ENCODE results near the gene FLNA. TPM values are rescaled to one million over a fixed set of nuclear protein-coding genes. Genes with fewer than 3 reads are reported as not detected.
A peak's percentile ranks its signal among the peaks of the same experiment; 100 is the strongest.
"Not testable (repeated sequence)": the region's sequence is repeated elsewhere in the genome, so short reads cannot be mapped to it uniquely, and the experiment has no call there.

FLNA gene
- total RNA-seq, 1 donor from 2014 or later: 824 TPM

DNA sequence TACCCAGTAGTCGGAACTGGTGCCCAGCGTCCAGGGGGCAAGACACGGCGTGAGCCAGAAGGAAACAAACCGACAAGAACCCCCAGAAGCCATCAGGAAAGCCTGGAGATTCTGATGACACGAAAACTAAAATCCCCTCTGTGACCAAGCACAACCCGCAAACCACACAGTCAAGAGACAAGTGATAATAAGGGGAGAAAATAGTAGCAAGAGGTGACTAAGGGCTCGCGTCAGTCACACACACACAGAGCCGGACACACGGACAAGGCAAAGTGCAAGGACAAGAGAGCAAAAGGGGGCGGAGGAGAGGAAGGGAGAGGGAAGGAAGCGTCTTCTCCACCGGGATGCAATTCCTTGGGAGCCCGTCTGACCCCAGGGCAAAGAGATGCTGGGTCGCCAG, 14.2 kb upstream of the FLNA start:
- H3K9me3 Mint-ChIP-seq; H3K4me3 Mint-ChIP-seq; H3K27ac Mint-ChIP-seq; H3K36me3 Mint-ChIP-seq (ENCODE audit: low read depth); DNase-seq; intact Hi-C loops (cut with micrococcal nuclease); H3K4me1 Mint-ChIP-seq; H3K27me3 Mint-ChIP-seq: not testable (repeated sequence)

DNA sequence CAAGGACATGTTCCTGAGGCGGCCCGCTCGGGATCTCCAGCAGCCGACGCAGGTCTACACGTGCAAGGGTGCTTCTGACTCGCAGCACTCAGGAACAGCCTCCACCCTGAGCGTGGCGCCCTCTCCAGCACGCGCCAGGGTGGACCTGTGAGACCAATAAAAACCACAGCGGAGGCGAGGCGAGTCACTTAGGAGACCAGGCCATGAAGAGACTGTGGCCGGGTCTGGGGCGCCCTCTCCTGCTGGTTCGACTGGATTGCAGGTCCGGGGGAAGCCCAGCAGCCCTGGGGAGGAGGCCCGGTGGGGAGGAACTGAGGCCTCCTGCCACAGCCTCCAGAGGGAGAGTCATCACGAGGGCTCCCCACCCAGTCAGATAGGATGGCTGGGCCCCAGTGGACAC, 13.7 kb upstream of the FLNA start:
- H3K27ac Mint-ChIP-seq; H3K27me3 Mint-ChIP-seq; DNase-seq; H3K36me3 Mint-ChIP-seq (ENCODE audit: low read depth); H3K4me1 Mint-ChIP-seq; H3K9me3 Mint-ChIP-seq; intact Hi-C loops (cut with micrococcal nuclease); H3K4me3 Mint-ChIP-seq: not testable (repeated sequence)

DNA sequence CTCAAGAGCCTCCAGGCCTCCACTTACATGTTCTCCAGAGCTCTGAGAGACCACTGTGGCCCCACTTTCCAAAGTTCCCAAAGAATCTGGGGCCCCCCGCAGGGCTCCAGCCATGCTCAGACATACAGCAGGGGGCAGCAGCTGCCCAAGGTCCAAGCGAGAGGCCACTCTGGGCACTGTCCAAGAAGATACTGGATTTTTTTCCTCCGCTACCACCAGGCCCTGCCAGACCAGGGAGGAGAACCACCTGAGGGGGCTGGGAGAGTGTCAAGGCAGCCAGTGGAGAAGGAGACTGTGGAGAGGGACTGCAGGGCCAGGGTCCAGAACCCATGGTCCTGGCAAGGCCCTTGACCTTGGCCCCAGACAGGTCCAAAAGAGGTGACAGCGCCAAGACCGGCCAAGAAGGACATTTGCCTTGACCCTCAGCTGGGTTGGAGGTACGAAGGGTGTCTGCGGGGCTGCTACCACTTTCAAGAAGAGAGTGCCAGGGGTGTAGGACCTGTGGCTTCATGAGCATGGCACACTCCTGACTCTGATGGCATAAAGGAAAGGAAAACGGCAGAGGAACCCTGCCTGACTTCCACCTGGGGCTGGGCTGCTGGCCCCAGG, 10.0 kb upstream of the FLNA start:
- intact Hi-C loops (cut with micrococcal nuclease): no loop called here
- H3K9me3 Mint-ChIP-seq: no peaks in the 10 kb centered on the region
- no peak for DNase-seq
- H3K27me3 Mint-ChIP-seq: no peaks in the 10 kb centered on the region
- peaks cover 10% of the 10 kb centered on the region for H3K4me1 Mint-ChIP-seq
- H3K4me3 Mint-ChIP-seq: no peak overlapping the region
- H3K36me3 Mint-ChIP-seq (ENCODE audit: low read depth): peaks cover 15% of the 10 kb centered on the region
- H3K27ac Mint-ChIP-seq: no peak overlapping the region

DNA sequence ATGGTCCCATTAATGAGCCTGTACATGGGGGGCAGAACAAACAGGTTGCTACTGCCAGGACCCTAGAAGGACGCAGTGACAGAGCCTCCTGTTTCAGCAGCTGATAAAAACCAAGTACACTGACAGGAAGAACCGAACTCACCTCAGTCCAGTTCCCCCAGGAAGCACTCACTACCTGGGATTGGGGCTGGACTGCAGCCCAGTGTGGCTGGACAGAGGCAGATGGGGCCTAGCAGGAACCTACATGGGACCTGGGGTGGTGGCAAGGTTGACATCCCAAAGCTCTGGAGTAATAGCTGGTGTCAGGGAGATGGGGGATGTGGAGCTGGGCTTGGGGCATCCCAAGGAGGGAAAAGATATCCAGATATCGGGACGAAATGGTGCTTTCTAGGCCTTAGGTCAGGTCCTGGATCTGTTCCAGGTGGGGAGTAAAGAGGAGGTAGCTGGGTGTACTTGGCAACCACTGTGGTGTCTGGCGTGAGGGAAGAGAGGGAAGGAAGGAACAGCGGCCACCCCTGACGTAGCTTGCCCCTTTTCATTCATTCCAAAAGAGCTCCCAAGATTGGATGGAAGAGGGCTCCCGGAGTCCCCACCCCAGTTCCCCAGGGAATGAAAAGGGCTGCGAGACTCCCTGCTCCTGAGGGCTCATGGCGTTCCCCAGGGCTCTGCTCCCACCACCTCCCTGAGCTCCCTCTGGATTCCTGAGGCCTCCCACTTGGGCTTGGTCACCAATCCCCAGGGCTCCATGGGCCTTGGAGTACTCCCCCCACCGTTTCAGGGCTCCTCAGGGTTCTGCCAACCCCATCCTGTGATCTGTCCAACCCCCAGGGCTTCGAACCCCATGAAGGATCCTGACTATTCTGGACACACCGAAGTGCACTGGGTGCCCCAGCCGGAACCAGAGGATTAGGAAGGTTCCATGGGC, 9.2 kb upstream of the FLNA start:
- no peak for DNase-seq
- intact Hi-C loops (cut with micrococcal nuclease): no loop called here
- peaks cover 15% of the 10 kb centered on the region for H3K36me3 Mint-ChIP-seq (ENCODE audit: low read depth)

DNA sequence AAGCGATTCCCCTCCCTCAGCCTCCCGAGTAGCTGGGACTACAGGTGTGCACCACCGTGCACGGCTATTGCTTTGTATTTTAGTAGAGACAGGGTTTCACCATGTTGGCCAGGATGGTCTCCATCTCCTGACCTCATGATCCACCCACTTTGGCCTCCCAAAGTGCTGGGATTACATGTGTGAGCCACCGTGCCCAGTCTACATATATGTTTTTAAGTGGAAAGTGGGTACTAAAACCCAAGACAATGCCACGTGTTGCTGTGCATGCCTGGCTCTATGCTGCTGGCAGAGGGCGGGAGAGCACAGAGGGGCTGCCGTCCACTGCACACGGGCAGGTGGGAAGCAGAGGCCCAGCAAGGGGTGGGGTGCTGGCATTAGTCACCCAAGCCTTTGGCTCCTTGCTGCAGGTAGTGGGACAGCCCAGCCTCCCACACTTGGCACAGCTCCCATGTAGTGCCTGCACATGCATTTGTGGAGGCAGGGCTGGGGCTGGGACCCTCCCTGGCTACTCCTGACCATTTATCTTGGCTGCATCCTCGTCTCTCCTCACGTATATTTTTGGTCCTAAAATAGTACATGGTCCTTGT, 8.1 kb upstream of the FLNA start:
- Mint-ChIP-seq H3K4me3 (no peak overlapping the region), H3K9me3 (no peaks in the 10 kb centered on the region), H3K27me3 (no peaks in the 10 kb centered on the region), H3K4me1 (peaks cover 10% of the 10 kb centered on the region), H3K36me3 (ENCODE audit: low read depth) (peaks cover 15% of the 10 kb centered on the region), H3K27ac (no peak overlapping the region)
- intact Hi-C loops (cut with micrococcal nuclease): no loop called here
- no peak for DNase-seq

More for the DNA sequence above, 9.2 kb upstream of the FLNA start:
- H3K4me1 Mint-ChIP-seq: peaks cover 10% of the 10 kb centered on the region
- H3K27ac Mint-ChIP-seq: no peak overlapping the region
- no peaks in the 10 kb centered on the region for H3K9me3 Mint-ChIP-seq
- H3K27me3 Mint-ChIP-seq: no peaks in the 10 kb centered on the region
- H3K4me3 Mint-ChIP-seq: no peak overlapping the region

DNA sequence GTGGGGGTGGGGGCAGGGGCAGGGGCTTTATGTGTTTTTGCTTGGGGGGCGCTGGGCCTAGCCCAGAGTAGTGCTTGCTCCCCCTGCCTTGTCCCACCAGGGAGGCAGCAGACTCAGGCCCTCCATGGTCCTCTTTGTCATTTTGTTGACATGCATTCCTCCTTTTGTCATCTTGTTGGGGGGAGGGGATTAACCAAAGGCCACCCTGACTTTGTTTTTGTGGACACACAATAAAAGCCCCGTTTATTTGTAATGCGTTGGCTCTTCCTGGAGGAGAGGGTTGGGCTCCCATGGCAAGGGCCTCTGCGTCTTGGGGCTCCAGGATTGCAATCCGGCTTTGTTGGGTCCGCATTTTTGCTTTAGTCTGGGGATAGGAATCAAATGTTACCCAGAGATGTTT, 6.8 kb upstream of the FLNA start:
- Mint-ChIP-seq H3K36me3 (ENCODE audit: low read depth) (peaks cover 15% of the 10 kb centered on the region), H3K4me3 (no peak overlapping the region), H3K9me3 (no peaks in the 10 kb centered on the region), H3K27ac (no peak overlapping the region), H3K27me3 (no peaks in the 10 kb centered on the region), H3K4me1 (peaks cover 14% of the 10 kb centered on the region)
- intact Hi-C loops (cut with micrococcal nuclease): no loop called here
- no peak for DNase-seq

DNA sequence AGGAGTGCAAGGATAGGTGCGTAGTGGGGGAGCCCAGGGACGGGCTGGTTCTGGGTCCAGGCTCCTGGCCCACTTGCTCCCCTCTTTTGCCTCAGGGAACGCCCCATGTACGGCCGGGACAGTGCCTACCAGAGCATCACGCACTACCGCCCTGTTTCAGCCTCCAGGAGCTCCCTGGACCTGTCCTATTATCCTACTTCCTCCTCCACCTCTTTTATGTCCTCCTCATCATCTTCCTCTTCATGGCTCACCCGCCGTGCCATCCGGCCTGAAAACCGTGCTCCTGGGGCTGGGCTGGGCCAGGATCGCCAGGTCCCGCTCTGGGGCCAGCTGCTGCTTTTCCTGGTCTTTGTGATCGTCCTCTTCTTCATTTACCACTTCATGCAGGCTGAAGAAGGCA, 6.4 kb upstream of the FLNA start:
- Mint-ChIP-seq H3K27me3 (no peaks in the 10 kb centered on the region), H3K36me3 (ENCODE audit: low read depth) (peaks cover 15% of the 10 kb centered on the region), H3K4me1 (peaks cover 14% of the 10 kb centered on the region), H3K4me3 (peak overlapping the region; percentile 88), H3K9me3 (no peaks in the 10 kb centered on the region), H3K27ac (peak overlapping the region; percentile 40)
- no peak for DNase-seq
- intact Hi-C loops (cut with micrococcal nuclease): no loop called here

DNA sequence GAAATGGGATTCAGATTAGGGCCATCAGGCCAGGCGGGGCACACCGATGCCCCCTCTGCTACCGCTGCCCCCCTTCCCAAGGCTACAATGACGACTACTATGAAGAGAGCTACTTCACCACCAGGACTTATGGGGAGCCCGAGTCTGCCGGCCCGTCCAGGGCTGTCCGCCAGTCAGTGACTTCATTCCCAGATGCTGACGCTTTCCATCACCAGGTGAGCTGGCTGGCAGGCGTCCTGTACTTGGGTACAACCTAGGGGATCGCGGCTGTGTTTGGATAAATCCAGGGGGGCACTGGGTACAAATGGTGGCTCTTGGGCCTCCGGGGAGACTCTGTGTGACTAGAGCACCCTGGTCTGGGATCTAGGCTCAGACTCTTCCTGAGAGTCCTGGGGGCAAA, 5.7 kb upstream of the FLNA start:
- Mint-ChIP-seq H3K27me3 (no peaks in the 10 kb centered on the region), H3K4me1 (peaks cover 14% of the 10 kb centered on the region), H3K4me3 (peak overlapping the region; percentile 88), H3K27ac (peak overlapping the region; percentile 84), H3K9me3 (no peaks in the 10 kb centered on the region), H3K36me3 (ENCODE audit: low read depth) (peaks cover 15% of the 10 kb centered on the region)
- DNase-seq: no peak
- intact Hi-C loops (cut with micrococcal nuclease): no loop called here

DNA sequence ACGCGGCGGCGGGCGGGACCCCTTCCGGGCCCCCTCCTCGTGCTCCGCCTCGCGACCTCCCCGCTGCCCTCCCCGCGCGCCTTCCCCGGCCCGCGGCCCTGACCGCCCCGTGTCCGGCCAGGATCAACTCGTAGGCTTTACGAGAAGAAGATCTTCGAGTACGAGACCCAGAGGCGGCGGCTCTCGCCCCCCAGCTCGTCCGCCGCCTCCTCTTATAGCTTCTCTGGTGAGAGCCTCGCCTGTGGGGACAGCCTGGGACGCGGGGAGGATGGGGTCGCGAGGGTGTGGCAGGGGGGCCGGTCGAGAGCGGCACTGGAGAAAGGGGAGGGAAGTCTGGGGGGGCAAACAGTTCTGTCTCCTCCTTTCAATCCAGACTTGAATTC, 5.1 kb upstream of the FLNA start:
- H3K4me1 Mint-ChIP-seq: peaks cover 14% of the 10 kb centered on the region
- no peak for DNase-seq
- H3K27me3 Mint-ChIP-seq: no peaks in the 10 kb centered on the region
- H3K27ac Mint-ChIP-seq: peak overlapping the region; percentile 84
- peak overlapping the region; percentile 88 for H3K4me3 Mint-ChIP-seq
- no peaks in the 10 kb centered on the region for H3K9me3 Mint-ChIP-seq
- intact Hi-C loops (cut with micrococcal nuclease): loop anchor here (5.0 to 10.0 kb wide), 3 partner anchors 98 to 645 kb away; partner anchors contain the start of genes F8, FAM3A, FUNDC2 and LAGE3
- peaks cover 15% of the 10 kb centered on the region for H3K36me3 Mint-ChIP-seq (ENCODE audit: low read depth)

DNA sequence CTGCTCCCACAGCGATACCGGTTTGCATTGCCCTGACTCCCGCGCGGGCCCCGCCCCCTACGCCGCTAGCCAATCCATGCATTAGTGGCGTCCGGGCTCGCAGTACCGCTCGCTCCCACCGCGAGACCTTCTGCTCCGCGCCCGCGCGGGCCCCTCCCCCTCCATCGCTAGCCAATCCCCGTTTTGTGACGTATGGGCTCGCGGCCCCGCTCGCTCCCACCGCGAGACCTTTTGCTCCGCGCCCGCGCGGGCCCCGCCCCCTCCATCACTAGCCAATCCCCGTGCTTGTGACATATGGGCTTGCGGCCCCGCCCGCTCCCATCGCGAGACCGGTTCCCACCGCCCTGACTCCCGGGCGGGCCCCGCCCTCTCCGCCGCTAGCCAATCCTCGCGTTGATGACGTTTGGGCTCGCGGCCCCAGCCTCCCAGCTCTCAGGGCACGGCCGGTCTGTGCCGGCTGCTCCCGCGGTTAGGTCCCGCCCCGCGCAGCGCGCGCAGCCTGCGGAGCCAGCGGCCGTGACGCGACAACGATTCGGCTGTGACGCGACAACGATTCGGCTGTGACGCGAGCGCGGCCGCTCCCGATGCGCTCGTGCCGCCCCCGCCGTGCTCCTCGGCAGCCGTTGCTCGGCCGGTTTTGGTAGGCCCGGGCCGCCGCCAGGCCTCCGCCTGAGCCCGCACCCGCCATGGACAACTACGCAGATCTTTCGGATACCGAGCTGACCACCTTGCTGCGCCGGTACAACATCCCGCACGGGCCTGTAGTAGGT, 4.5 kb upstream of the FLNA start, which contains the start of gene EMD:
EMD (plus strand) TSS at position 497 of the 770 bp plus-strand sequence; CDS start at position 687, 190 bp downstream.
- H3K27ac Mint-ChIP-seq: peak within 1 kb of the TSS; percentile 92
- H3K4me3 Mint-ChIP-seq: peak within 1 kb of the TSS; percentile 88
- no peaks in the 10 kb centered on the region for H3K9me3 Mint-ChIP-seq
- H3K36me3 Mint-ChIP-seq (ENCODE audit: low read depth): peaks cover 15% of the 10 kb centered on the region
- H3K27me3 Mint-ChIP-seq: no peaks in the 10 kb centered on the region
- peaks cover 14% of the 10 kb centered on the region for H3K4me1 Mint-ChIP-seq
- intact Hi-C loops (cut with micrococcal nuclease): loop anchor here (1.0 to 10.0 kb wide), 4 partner anchors 10 to 646 kb away; partner anchors contain the start of genes F8, FAM3A, FUNDC2 and LAGE3
- DNase-seq: peak; percentile 98

DNA sequence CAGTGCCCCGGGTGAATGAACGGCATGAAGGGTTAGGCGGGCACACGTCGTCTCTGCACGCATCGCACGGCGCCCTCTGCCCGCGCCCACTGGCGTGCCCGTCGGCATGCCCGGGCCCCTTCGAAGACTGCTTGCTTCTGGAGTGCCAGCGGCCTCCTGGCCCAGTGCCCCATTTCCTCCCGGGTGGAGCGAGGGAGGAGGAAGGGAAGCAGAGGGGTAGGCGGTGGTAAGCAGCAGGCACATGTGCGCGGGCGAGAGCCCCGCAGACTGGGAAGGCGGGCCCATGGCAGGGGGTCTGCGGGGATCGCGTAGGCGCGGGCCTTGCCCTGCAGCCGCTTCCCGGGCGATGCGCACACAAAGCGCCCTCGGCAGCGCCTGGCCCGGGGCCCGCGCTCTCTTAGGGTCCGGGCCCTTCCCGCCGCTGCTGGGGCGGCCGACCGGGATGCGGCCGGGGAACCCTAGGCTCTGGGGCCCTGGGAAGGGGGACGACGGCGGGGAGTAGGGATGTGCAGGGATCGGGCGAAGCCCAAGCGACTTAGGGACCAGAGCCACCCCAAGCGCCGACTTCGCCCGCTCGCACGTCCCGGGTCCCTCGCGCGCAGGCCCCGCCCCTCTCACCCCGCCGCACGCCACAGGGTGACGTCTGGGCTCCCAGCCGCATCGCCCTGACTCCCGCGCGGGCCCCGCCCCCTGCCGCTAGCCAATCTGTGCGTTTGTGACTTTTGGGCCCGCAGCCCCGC, 3.8 kb upstream of the FLNA start:
- Mint-ChIP-seq H3K4me1 (peaks cover 14% of the 10 kb centered on the region), H3K9me3 (no peaks in the 10 kb centered on the region), H3K27ac (peak overlapping the region; percentile 92), H3K36me3 (ENCODE audit: low read depth) (peaks cover 15% of the 10 kb centered on the region), H3K4me3 (peak overlapping the region; percentile 88), H3K27me3 (no peaks in the 10 kb centered on the region)
- DNase-seq: no peak
- intact Hi-C loops (cut with micrococcal nuclease): loop anchor here (1.0 to 10.0 kb wide), 4 partner anchors 9 to 647 kb away; partner anchors contain the start of genes F8, FAM3A, FUNDC2 and LAGE3

DNA sequence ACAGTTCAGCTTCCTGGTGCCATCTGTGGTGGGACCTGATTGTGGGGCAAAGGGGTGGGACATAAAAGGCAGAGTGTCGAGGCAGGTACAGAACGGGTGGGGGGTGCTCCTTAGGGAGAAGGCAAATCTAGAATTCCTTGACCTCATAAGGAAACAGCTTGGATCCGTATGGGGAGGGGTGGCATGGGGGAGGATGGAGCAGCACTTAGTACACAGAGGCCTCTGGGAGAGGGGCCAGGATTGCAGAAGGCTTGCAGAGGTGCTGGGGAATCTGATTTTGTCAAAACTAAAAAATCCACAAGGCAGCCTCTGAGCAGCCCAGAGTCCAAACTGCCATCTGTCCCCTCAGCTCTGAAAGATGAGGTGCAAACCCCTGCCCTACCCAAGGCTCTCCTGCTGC, 2.3 kb upstream of the FLNA start:
- intact Hi-C loops (cut with micrococcal nuclease): loop anchor here (5.0 to 10.0 kb wide), 3 partner anchors 101 to 648 kb away; partner anchors contain the start of genes F8, FAM3A, FUNDC2 and LAGE3
- no peaks in the 10 kb centered on the region for H3K27me3 Mint-ChIP-seq
- H3K9me3 Mint-ChIP-seq: no peaks in the 10 kb centered on the region
- peaks cover 20% of the 10 kb centered on the region for H3K4me1 Mint-ChIP-seq
- H3K4me3 Mint-ChIP-seq: no peak overlapping the region
- H3K36me3 Mint-ChIP-seq (ENCODE audit: low read depth): peaks cover 12% of the 10 kb centered on the region
- no peak overlapping the region for H3K27ac Mint-ChIP-seq
- no peak for DNase-seq

DNA sequence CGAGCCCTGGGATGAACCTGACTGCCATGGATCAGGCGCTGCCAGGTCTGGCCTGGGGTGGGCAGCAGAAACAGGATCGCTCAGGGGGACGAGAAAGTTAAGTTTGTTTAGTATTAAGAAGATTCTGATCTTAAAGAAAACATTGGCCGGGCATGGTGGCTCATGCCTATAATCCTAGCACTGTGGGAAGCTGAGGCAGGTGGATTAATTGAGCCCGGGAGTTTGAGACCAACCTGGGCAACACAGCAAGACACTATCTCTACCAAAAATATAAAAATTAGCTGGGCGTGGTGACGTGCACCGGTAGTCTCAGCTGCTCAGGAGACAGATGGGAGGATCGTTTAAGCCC, 696 bp upstream of the FLNA start:
- H3K27ac Mint-ChIP-seq: no peak overlapping the region
- no peaks in the 10 kb centered on the region for H3K9me3 Mint-ChIP-seq
- no peaks in the 10 kb centered on the region for H3K27me3 Mint-ChIP-seq
- H3K4me3 Mint-ChIP-seq: peak overlapping the region; percentile 7
- intact Hi-C loops (cut with micrococcal nuclease): loop anchor here (5.0 to 10.0 kb wide), 3 partner anchors 102 to 650 kb away; partner anchors contain the start of genes F8, FAM3A, FUNDC2 and LAGE3
- peaks cover 13% of the 10 kb centered on the region for H3K4me1 Mint-ChIP-seq
- no peak for DNase-seq
- H3K36me3 Mint-ChIP-seq (ENCODE audit: low read depth): peaks cover 6% of the 10 kb centered on the region

Data from activated CD4-positive, alpha-beta T cell treated with anti-CD3 and anti-CD28 coated beads, Interleukin-2, amount 10 ng/mL, durations not matched to agents 24 days and 14 days (primary cell).